Measurements from ENCODE around the gene ZGPAT.

ZGPAT gene

GRCh38 chr20:63693083-63693732, 14.6 kb upstream of the ZGPAT start:
- no peak for DNase-seq

GRCh38 chr20:63693733-63694583, 13.9 kb upstream of the ZGPAT start:
- no peak for DNase-seq

- no peak for DNase-seq
These were observed 13.0 kb upstream of the ZGPAT start for GRCh38 chr20:63694584-63695423.

GRCh38 chr20:63695424-63696305, 12.2 kb upstream of the ZGPAT start:
- DNase-seq = no peak

GRCh38 chr20:63696306-63696627, 11.6 kb upstream of the ZGPAT start:
- DNase-seq = peak; percentile 24

- no peak for DNase-seq
These were observed 11.0 kb upstream of the ZGPAT start, which contains the start of gene TNFRSF6B for GRCh38 chr20:63696628-63697356. Gene TNFRSF6B, plus strand, starts transcription at chr20:63696652. Its CDS starts 116 bp downstream, at chr20:63696768.

GRCh38 chr20:63697357-63697867, 10.4 kb upstream of the ZGPAT start:
- DNase-seq = no peak

- no peak for DNase-seq
These were observed 9.8 kb upstream of the ZGPAT start for GRCh38 chr20:63697868-63698545.

GRCh38 chr20:63698739-63699465, 8.9 kb upstream of the ZGPAT start:
- DNase-seq = no peak

- DNase-seq = no peak
These were observed 8.2 kb upstream of the ZGPAT start for GRCh38 chr20:63699466-63700198.

- no peak for DNase-seq
These were observed 7.4 kb upstream of the ZGPAT start for GRCh38 chr20:63700199-63701050.

GRCh38 chr20:63701051-63701328, 6.8 kb upstream of the ZGPAT start:
- no peak for DNase-seq

- DNase-seq = no peak
These were observed 6.4 kb upstream of the ZGPAT start for GRCh38 chr20:63701329-63702035.

GRCh38 chr20:63702036-63702665, 5.7 kb upstream of the ZGPAT start:
- DNase-seq = no peak

- no peak for DNase-seq
These were observed 4.9 kb upstream of the ZGPAT start for GRCh38 chr20:63702751-63703470.

- DNase-seq = no peak
These were observed 4.3 kb upstream of the ZGPAT start for GRCh38 chr20:63703471-63703975.

Data from effector CD8-positive, alpha-beta T cell (primary cell).